ENCODE data around the gene PPP1CA.

DNA sequence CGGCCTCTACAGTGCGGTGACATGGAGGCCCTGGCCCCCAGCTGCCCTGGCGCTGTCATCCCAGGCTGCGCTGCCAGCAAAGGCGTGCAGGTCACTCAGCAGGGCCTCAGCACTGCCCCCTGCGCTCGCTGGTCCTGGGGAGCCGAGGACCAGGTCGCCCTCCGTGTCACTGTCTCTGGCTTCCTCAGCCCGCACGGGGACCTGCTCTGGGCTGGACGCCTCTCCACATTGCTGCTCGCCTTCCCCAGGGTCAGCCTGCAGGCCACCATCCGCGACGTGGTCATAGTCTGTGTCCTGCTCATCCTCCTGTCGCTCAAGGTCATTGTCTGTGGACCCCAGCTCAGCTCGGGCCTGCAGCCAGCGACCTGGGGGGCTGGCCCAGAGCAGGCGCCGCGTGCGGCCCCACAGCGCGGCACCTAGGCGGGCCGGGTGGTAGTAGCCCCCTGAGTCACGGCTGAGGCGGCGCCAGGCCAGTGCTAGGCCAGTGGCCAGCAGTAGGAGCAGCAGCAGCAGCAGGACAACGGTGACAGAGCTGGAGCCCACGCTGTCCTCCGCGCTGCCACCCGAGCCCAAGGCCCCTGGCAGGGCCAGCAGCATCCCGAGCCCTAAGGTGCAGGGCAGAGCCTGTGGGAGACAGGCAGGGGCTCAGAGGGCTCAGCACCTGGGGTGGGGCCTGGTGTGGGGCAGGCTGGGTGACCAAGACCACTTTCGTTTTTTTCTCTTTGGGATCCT, 34.2 kb upstream of the PPP1CA start:
- TF ChIP-seq EZH2phosphoT487 (IDR thresholded peaks at IDR 0.05; ENCODE audit: insufficient read depth, low read depth) (no peak), EZH2 (IDR thresholded peaks at IDR 0.05; ENCODE audit: insufficient read depth, poor library complexity, severe bottlenecking) (no peak)
